ENCODE results near the gene POLR1G. TPM values are rescaled to one million over a fixed set of nuclear protein-coding genes. Genes with fewer than 3 reads are reported as not detected.
A peak's percentile ranks its signal among the peaks of the same experiment; 100 is the strongest.

POLR1G gene
- total and polyA plus RNA-seq, 9 of the 15 experiments (the other 6 are each of a cell fraction or from before 2014, with no cell fraction given): 3.0 to 50.1 (median 27.4) TPM

- no peak for TF ChIP-seq ZBTB11 (CRISPR knock-in tag; IDR thresholded peaks at IDR 0.05)
- 0 out of 2 replicates have a peak, but pooled peaks have one; percentile 75 for TF ChIP-seq HDGF (IDR thresholded peaks at IDR 0.05)
- no peak for TF ChIP-seq MYC (IDR thresholded peaks at IDR 0.05; ENCODE audit: low read depth, low read length)
- no peak for TF ChIP-seq MYC (CRISPR knock-in tag; IDR thresholded peaks at IDR 0.05; ENCODE audit: borderline replicate concordance, low read depth)
- TF ChIP-seq PRDM10 (IDR thresholded peaks at IDR 0.05; ENCODE audit: partially characterized antibody): peak; percentile 83
- no peak for TF ChIP-seq ZBTB2 (IDR thresholded peaks at IDR 0.05)
- no peak for TF ChIP-seq ZNF830 (CRISPR knock-in tag; IDR thresholded peaks at IDR 0.05)
- no peak for TF ChIP-seq ELF4 (CRISPR knock-in tag; IDR thresholded peaks at IDR 0.05)
- TF ChIP-seq ETS2 (tag; IDR thresholded peaks at IDR 0.05; ENCODE audit: borderline replicate concordance, poor library complexity, severe bottlenecking): peak; percentile 37
- TF ChIP-seq RUNX1 (IDR thresholded peaks at IDR 0.05; ENCODE audit: low read depth): no peak
- no peak for TF ChIP-seq GTF2B (IDR thresholded peaks at IDR 0.05; ENCODE audit: extremely low read depth, insufficient read length)
- TF ChIP-seq ZNF184 (CRISPR knock-in tag; IDR thresholded peaks at IDR 0.05): no peak
- no peak for TF ChIP-seq SMARCE1 (IDR thresholded peaks at IDR 0.05)
- 0 out of 2 replicates have a peak, but pooled peaks have one; percentile 42 for TF ChIP-seq ZBTB33 (CRISPR knock-in tag; IDR thresholded peaks at IDR 0.05)
- no peak for TF ChIP-seq ZNF239 (CRISPR knock-in tag; IDR thresholded peaks at IDR 0.05)
Observed at GRCh38 chr19:45404557-45405434, 1.6 kb upstream of the POLR1G start, which contains the start of gene PPP1R13L (continued).

All from K562 (cell line).